Heart left ventricle (tissue), 13 donors: Measurements from ENCODE around the gene IPO11.
"Not testable (repeated sequence)": the region's sequence is repeated elsewhere in the genome, so short reads cannot be mapped to it uniquely, and the experiment has no call there.

ENCODE experiments used
- POLR2A ChIP-seq, 2 donors: fragments of 450-650 bp; IDR thresholded peaks; one replicate each; pipeline ENCODE4 v1.6.1; 2017; ENCODE audit warnings: antibody characterized with exemption in 2 of 2, mild to moderate bottlenecking in 2 of 2, moderate library complexity in 2 of 2
- TF ChIP-seq, protein P1 (sequence below), 12 donors: fragments of 200-600 bp; sonication (generic) in 4 of 12; IDR thresholded peaks; one replicate each; pipeline versions ENCODE4 v1.5.0 to v1.8.0; 2018 to 2022; ENCODE audit warnings: antibody characterized with exemption in 12 of 12, mild to moderate bottlenecking in 5 of 12
- donor health status: ischemic (EF 13 %, LVEDD 7.1; RV severe dilation, severe dysfunction).
- donor health status: DM: no; HTN: yes; CAD: no.
- donor health status: DM: no; HTN: no; CAD: no.
- donor health status: ischemic (EF 25% LVEDD 6.9; RV normal size, moderate dysfunction).
- donor health status: ischemic (EF 25% LVEDD 5.7; RV mildly dilated, moderate dysfunction).
- donor health status: ischemic (EF 35%, LVEDD 5.7; RV mildly dilated, moderate dysfunction).
- donor health status: nonischemic (EF 11% LVEDD 7.7; RV severe dilation, severe dysfunction).
- donor health status: DM: yes; HTN: yes; CAD: no.
- donor health status: PGD.
- donor health status: ischemic (EF 29% LVEDD 5.4; RV normal size, mild dysfunction).
- donor health status: nonischemic (EF 23%, LVEDD 6.1; RV moderate dilation, normal function).

DNA sequence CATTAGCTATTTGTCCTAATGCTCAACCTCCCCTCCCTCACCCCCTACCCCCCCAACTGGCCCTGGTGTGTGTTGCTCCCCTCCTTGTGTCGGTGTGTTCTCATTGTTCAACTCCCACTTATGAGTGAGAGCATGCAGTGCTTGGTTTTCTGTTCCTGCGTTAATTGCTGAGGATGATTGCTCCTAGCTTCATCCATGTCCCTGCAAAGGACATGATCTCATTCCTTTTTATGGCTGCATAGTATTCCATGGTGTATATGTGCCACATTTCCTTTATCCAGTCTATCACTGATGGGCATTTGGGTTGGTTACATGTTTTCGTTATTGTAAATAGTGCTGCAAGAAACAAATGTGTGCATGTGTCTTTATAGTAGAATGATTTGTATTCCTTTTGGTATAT is 153.2 kb downstream of the IPO11 start:
- TF ChIP-seq, protein P1, sequence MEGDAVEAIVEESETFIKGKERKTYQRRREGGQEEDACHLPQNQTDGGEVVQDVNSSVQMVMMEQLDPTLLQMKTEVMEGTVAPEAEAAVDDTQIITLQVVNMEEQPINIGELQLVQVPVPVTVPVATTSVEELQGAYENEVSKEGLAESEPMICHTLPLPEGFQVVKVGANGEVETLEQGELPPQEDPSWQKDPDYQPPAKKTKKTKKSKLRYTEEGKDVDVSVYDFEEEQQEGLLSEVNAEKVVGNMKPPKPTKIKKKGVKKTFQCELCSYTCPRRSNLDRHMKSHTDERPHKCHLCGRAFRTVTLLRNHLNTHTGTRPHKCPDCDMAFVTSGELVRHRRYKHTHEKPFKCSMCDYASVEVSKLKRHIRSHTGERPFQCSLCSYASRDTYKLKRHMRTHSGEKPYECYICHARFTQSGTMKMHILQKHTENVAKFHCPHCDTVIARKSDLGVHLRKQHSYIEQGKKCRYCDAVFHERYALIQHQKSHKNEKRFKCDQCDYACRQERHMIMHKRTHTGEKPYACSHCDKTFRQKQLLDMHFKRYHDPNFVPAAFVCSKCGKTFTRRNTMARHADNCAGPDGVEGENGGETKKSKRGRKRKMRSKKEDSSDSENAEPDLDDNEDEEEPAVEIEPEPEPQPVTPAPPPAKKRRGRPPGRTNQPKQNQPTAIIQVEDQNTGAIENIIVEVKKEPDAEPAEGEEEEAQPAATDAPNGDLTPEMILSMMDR (IDR thresholded peaks at IDR 0.05), result not testable (repeated sequence)
- not testable (repeated sequence) for TF ChIP-seq POLR2A (IDR thresholded peaks at IDR 0.05)
